Thoracic aorta (tissue), 2 donors: ENCODE data around the gene DIAPH1. TPM values are rescaled to one million over a fixed set of nuclear protein-coding genes. Genes with fewer than 3 reads are reported as not detected.

Experiments used
- ATAC-seq: fragments of 150-250 bp; one replicate; pipeline ENCODE4 v1.8.0; 2017; ENCODE audit warnings: low read depth; ENCODE audit not compliant: insufficient number of reproducible peaks, low FRiP score
- DNase-seq: peaks from one replicate; pipeline ENCODE4 v3.0.0-alpha.2; 2020; ENCODE audit warnings: low spot score
- H3K27ac ChIP-seq, 2 donors: fragments of 200-600 bp; sonication (generic); 1 replicate in 1 of 2; 2 replicates in 1 of 2; pipeline ENCODE4 v1.5.1; 2016; ENCODE audit warnings: mild to moderate bottlenecking in 2 of 2, moderate library complexity in 2 of 2
- H3K27me3 ChIP-seq: fragments of 200-600 bp; sonication (generic); replicated peaks from 2 replicates; pipeline ENCODE4 v1.6.0; 2016; ENCODE audit warnings: mild to moderate bottlenecking; ENCODE audit not compliant: insufficient read depth
- H3K36me3 ChIP-seq: fragments of 200-600 bp; sonication (generic); one replicate; pipeline ENCODE4 v1.5.1; 2016
- H3K4me1 ChIP-seq, 2 donors: fragments of 200-600 bp; sonication (generic); 1 replicate in 1 of 2; 2 replicates in 1 of 2; pipeline versions ENCODE4 v1.5.1 to v1.6.0; 2016; ENCODE audit warnings: low read depth in 2 of 2, mild to moderate bottlenecking in 1 of 2; ENCODE audit not compliant: control insufficient read depth in 1 of 2
- H3K4me3 ChIP-seq: fragments of 200-600 bp; sonication (generic); 2 replicates; pipeline ENCODE4 v1.5.1; 2016; ENCODE audit warnings: mild to moderate bottlenecking
- H3K9me3 ChIP-seq: fragments of 200-600 bp; sonication (generic); 2 replicates; pipeline ENCODE4 v1.5.1; 2016
- total RNA-seq, 2 donors: library from RNA; depleted of rRNA; stranded (reverse); fragments of >200 nt; gene quantifications; one replicate each; pipeline versions ENCODE4 v1.1.0 to v1.2.3, GENCODE V29; 2016
- TF ChIP-seq, protein P1 (sequence below): fragments of 200-600 bp; sonication (generic); IDR thresholded peaks from one replicate; pipeline ENCODE4 v1.5.1; 2019; ENCODE audit warnings: antibody characterized with exemption

The DIAPH1 gene
- total RNA-seq, 2 donors from 2014 or later, result 91.0 to 93.1 TPM

DNA sequence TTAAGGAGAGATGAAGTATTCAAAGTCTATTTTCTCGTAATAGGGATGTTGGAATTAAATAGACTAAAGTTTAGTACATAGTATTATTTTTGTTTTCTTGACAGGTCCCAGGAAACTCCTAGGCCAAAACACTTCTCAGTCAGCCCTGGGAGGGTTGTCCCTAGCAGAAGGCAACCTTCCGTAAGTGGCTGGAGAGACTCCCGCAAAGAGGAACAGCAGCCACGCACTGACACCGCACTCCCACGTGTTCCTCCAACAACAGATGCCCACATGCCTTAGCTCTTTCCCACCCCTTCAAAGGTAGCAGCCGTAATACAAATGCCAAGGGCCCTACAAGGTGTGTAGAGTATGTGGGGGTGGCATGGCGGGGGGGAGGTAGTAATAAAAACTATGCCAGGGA, 101.5 kb downstream of the DIAPH1 start:
- Histone ChIP-seq H3K27ac (peak overlapping the region; percentile 94 to 98), H3K27me3 (no peaks in the 10 kb centered on the region), H3K4me3 (no peak overlapping the region), H3K36me3 (no peaks in the 10 kb centered on the region), H3K4me1 (peaks cover 47 to 68% of the 10 kb centered on the region in 2 donors), H3K9me3 (no peaks in the 10 kb centered on the region)
- no peak for ATAC-seq
- no peak for DNase-seq
- TF ChIP-seq, protein P1, sequence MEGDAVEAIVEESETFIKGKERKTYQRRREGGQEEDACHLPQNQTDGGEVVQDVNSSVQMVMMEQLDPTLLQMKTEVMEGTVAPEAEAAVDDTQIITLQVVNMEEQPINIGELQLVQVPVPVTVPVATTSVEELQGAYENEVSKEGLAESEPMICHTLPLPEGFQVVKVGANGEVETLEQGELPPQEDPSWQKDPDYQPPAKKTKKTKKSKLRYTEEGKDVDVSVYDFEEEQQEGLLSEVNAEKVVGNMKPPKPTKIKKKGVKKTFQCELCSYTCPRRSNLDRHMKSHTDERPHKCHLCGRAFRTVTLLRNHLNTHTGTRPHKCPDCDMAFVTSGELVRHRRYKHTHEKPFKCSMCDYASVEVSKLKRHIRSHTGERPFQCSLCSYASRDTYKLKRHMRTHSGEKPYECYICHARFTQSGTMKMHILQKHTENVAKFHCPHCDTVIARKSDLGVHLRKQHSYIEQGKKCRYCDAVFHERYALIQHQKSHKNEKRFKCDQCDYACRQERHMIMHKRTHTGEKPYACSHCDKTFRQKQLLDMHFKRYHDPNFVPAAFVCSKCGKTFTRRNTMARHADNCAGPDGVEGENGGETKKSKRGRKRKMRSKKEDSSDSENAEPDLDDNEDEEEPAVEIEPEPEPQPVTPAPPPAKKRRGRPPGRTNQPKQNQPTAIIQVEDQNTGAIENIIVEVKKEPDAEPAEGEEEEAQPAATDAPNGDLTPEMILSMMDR, result no peak

- H3K27ac ChIP-seq, result peak overlapping the region; percentile 94 to 98
- DNase-seq (no peak), ATAC-seq (no peak)
- H3K4me1 ChIP-seq, result peaks cover 40 to 66% of the 10 kb centered on the region in 2 donors
- no peaks in the 10 kb centered on the region for H3K9me3 ChIP-seq
- H3K4me3 ChIP-seq, result no peak overlapping the region
- TF ChIP-seq, protein P1, result no peak
- H3K36me3 ChIP-seq, result no peaks in the 10 kb centered on the region
- H3K27me3 ChIP-seq, result no peaks in the 10 kb centered on the region
Observed at GRCh38 chr5:141516672-141517025, 102.2 kb downstream of the DIAPH1 start.

GRCh38 chr5:141515946-141516671, 102.7 kb downstream of the DIAPH1 start:
- peak overlapping the region; percentile 94 to 98 for H3K27ac ChIP-seq
- peaks cover 36 to 60% of the 10 kb centered on the region in 2 donors for H3K4me1 ChIP-seq
- no peak overlapping the region for H3K4me3 ChIP-seq
- H3K27me3 ChIP-seq, result no peaks in the 10 kb centered on the region
- DNase-seq (no peak), ATAC-seq (no peak)
- peaks cover 4% of the 10 kb centered on the region for H3K36me3 ChIP-seq
- TF ChIP-seq, protein P1, result no peak
- H3K9me3 ChIP-seq, result no peaks in the 10 kb centered on the region

DNA sequence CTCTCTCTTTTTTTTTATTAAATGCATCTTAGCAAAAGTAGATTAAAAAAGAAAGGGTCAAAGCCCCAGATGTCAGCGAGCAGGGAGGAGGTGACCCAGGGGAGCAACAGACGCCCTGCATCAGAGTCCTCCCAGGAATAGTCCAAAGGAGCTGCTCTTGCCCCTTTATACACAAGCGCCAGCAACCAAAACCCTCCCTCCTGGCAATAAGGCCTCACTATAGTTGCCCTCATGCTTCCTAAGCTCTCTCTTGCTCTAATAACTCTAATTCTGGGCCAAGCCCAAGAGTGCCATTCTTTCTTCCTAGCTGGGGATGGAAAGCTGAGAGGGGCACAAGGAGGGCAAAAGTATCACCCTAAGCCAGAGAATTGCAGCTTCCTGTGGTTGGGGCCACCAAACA, 103.7 kb downstream of the DIAPH1 start:
- H3K4me1 ChIP-seq, result peaks cover 36 to 54% of the 10 kb centered on the region in 2 donors
- TF ChIP-seq, protein P1, result no peak
- ATAC-seq (no peak), DNase-seq (no peak)
- peak overlapping the region; percentile 94 to 98 for H3K27ac ChIP-seq
- no peaks in the 10 kb centered on the region for H3K9me3 ChIP-seq
- peaks cover 4% of the 10 kb centered on the region for H3K36me3 ChIP-seq
- H3K4me3 ChIP-seq, result no peak overlapping the region
- no peaks in the 10 kb centered on the region for H3K27me3 ChIP-seq

DNA sequence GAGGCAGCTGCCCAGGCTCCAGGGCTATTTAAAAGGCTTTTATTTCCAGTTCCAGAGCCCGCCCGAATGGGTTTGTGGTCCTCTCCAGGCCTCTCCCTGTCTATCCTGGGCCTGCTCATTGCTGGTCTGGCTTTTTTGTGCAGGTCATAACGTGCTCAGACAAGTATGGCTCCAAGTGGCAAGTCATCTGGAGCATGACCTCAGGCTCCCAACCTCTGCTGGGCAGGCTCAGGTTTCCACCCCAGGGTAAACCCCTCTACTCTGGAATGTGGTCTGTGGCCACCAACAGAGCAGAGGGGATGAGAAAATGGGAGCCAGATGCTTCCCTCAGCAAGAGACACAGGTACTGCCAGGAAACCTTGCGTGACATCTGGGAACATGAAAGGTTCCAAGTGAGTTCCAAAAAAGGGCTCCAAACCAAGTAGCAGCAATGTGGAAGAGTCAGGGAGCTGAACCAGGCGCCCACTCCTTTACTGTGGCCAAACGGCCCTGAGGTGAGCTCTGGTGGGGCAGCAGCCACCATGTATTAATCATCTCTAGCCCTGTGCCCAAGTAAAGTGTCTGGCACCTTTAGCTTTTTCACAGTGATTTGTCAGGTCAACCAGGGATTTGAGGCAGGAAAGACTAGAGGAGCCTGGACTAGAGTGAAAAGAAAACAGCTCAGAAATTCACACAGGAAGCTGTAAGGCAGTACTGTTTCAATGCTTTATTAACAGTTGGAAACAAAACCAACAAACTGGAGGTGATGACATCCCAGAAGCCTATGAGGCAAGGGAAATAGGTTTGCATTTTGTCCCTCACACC, 104.3 kb downstream of the DIAPH1 start:
- Histone ChIP-seq H3K27ac (peak overlapping the region; percentile 94 to 98), H3K4me1 (peaks cover 41 to 60% of the 10 kb centered on the region in 2 donors), H3K9me3 (no peaks in the 10 kb centered on the region), H3K27me3 (no peaks in the 10 kb centered on the region), H3K4me3 (peak overlapping the region; percentile 81), H3K36me3 (peaks cover 4% of the 10 kb centered on the region)
- TF ChIP-seq, protein P1, result no peak
- DNase-seq (no peak), ATAC-seq (no peak)
